NCI-H748 (cell line): ENCODE results near the gene TNFRSF8.

Experiments used
- DNase-seq: peaks from one replicate; lab custom pipeline; 2025; ENCODE audit not compliant: unreplicated experiment; lab: John Stamatoyannopoulos, UW

Gene TNFRSF8

DNA sequence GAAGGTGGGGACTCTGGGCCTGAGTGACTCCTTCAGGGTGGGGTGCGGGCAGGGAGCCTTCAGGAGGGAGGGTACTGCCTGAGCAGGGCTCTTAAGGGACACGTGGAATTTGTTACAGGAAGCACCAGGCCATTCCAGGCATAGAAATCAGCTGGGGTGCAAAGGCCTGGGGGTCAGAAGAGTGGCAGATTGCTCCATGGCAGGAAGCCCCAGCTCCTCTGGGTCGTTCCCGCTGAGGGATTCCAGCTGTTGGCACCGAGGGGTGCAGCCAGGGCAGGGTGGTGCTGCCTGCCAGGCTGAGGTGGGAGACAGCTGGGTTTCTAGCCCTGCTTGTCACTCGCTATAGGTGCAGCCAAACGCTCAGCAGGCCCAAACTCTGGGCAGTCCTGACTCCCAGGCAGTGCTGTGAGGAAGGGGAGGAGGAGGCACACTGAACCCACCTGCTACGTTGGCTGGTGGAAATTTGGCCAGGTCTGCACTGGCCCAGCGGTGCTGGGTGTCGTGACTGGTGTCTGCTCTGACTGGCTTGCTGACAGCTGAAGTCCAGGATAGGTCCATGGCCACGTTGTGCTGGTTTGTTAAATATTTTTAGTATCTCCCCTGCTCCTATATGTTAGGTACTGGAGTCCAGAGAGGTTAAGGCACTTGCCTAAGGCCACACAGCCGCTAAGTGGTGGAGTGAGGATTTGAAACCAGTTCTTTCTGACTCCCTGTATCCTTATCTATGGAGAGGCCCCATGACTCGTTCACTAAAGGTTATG lies 123.0 kb downstream of the TNFRSF8 start:
- no peak for DNase-seq

DNA sequence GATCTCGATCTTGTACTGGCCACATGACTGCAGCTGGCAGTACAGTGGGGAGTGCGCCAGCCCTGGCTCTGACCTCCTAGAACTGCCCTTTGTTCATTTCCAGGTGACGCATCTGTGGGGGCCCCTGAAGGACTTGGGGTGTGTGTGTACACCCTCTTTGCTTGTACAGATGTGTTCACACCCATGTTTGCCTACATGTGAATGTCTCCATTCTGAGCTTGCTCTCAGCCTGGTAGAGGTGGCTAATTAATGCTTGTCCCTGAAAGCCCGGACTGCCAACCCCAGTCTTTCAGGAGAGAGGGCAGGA lies 123.5 kb downstream of the TNFRSF8 start:
- DNase-seq: no peak

DNA sequence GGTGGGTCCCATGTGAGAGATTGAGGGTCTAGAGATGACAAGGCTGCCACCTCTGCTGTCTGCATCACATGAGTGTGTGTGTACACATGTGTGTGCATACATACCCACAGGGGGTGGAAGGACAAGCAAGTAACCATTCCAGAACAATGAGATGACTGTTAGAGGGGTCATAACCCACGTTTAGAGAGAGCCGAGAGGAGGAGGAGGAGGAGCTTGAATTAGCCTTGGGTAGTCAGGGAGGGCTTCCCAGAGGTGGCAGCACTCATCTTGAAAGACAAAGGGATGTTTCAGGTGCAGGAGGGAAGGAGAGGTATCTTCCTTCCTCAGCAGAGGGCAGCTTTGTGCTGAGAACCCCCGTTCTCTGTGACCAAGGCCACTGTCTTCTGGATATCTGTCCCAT lies 125.0 kb downstream of the TNFRSF8 start:
- DNase-seq: no peak

GRCh38 chr1:12188657-12189327 lies 125.7 kb downstream of the TNFRSF8 start:
- no peak for DNase-seq

DNA sequence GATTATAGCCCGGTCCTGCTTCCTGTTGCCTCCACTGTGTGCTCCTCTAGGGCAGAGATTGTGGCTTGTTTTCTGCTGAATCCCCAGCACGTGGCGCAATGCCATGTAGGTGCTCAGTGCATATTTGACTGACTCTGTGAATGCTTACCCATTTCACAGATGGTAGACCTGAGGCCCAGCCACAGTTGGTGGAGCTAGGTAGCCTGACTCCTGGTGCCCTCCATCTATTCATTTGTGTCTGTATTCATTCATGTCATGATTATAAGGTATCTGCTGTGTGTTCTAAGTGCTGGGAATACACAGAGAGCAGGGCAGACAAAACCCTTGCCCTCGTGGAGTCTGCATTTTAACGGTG lies 126.2 kb downstream of the TNFRSF8 start:
- no peak for DNase-seq

DNA sequence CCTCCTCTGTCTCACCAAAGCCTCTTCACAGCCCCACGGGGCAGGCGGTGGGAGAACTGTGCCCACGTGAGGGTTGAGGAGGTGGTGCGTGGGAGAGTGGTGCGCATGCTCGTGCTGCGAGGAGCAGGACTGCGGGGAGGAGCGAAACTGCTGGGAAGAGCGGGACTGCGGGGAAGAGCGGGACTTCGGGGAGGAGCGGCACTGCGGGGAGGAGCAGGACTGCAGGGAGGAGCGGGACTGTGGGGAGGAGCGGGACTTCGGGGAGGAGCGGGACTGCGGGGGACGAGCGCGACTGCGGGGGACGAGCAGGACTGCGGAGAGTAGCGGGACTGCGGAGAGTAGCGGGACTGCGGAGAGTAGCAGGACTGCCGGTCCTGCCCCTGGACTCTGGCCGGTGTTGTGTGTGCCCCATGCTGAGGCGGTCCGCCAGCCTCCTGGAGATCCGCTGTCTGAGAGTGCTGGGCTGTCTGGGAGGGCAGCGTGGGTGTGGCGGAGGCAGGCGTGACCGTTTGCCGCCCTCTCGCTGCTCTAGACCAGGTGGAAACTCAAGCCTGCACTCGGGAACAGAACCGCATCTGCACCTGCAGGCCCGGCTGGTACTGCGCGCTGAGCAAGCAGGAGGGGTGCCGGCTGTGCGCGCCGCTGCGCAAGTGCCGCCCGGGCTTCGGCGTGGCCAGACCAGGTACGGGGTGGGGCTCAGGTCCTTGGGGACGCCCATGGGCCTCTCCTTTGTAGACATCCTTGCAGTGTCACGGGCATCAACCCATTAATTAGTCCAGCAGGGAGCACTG lies 128.3 kb downstream of the TNFRSF8 start:
- DNase-seq: peak; percentile 61
